BLaER1 treated with 17β-estradiol and CSF1 and Interleukin-3, amounts not matched to agents 10 nM and 100 nM (cell line): ENCODE measurements around the gene FLAD1.

Experiments used
- H3K27ac ChIP-seq, 11 experiments: shearing (Covaris generic); formaldehyde crosslinking; 2 replicates each; pipeline ENCODE4 v1.8.1; 2022
- H3K27me3 ChIP-seq, 11 experiments: shearing (Covaris generic); formaldehyde crosslinking; 2 replicates each; pipeline ENCODE4 v1.8.1; 2022
- H3K36me3 ChIP-seq, 11 experiments: shearing (Covaris generic); formaldehyde crosslinking; 2 replicates each; pipeline ENCODE4 v1.8.1; 2022
- H3K4me1 ChIP-seq, 10 experiments: shearing (Covaris generic); formaldehyde crosslinking; 2 replicates each; pipeline ENCODE4 v1.8.1; 2022
- H3K4me2 ChIP-seq, 11 experiments: shearing (Covaris generic); formaldehyde crosslinking; 2 replicates each; pipeline ENCODE4 v1.8.1; 2022
- H3K4me3 ChIP-seq, 10 experiments: shearing (Covaris generic); formaldehyde crosslinking; 2 replicates each; pipeline ENCODE4 v1.8.1; 2022
- H3K9ac ChIP-seq, 11 experiments: shearing (Covaris generic); formaldehyde crosslinking; 2 replicates each; pipeline ENCODE4 v1.8.1; 2022
- H3K9me3 ChIP-seq, 11 experiments: shearing (Covaris generic); formaldehyde crosslinking; replicated peaks in 1 of 11; 2 replicates each; pipeline ENCODE4 v1.8.1; 2022
- H4K20me1 ChIP-seq, 11 experiments: shearing (Covaris generic); formaldehyde crosslinking; 2 replicates each; pipeline ENCODE4 v1.8.1; 2022
- Cebpa-rat ChIP-seq, 11 experiments: shearing (Covaris generic); IDR thresholded peaks; 2 replicates each; pipeline ENCODE4 v1.8.1; 2022

Gene FLAD1

GRCh38 chr1:155014709-155015508 lies 31.8 kb downstream of the FLAD1 start:
- peak overlapping the region; percentile 93 to 100 (median 98); a peak in 21 of 22 replicates for H3K4me2 ChIP-seq

GRCh38 chr1:155015527-155016230 lies 32.5 kb downstream of the FLAD1 start:
- Histone ChIP-seq H3K27ac (peak overlapping the region in 6 of 11 experiments; percentile 29 to 81 (median 74); a peak in 12 of 22 replicates), H3K4me3 (peak overlapping the region in 2 of 10 experiments; percentile 48 to 62; a peak in 2 of 20 replicates), H3K9ac (peak overlapping the region in 7 of 11 experiments; percentile 8 to 77 (median 72); a peak in 8 of 22 replicates), H3K4me2 (peak overlapping the region; percentile 93 to 100 (median 98)), H3K27me3 (no peaks in the 10 kb centered on the region), H4K20me1 (peaks cover 0 to 70% (median 11%) of the 10 kb centered on the region in 11 experiments; a peak in 11 of 22 replicates), H3K4me1 (peaks cover 84 to 94% (median 91%) of the 10 kb centered on the region in 10 experiments), H3K36me3 (peaks cover 12 to 62% (median 18%) of the 10 kb centered on the region in 11 experiments; a peak in 17 of 22 replicates), H3K9me3 (no peaks in the 10 kb centered on the region)
- no peak for TF ChIP-seq Cebpa-rat (IDR thresholded peaks at IDR 0.05)

More at GRCh38 chr1:155014709-155015508, 31.8 kb downstream of the FLAD1 start:
- no peak for TF ChIP-seq Cebpa-rat (IDR thresholded peaks at IDR 0.05)
- peaks cover 0 to 68% (median 11%) of the 10 kb centered on the region in 11 experiments; a peak in 11 of 22 replicates for H4K20me1 ChIP-seq
- H3K4me1 ChIP-seq = peaks cover 92 to 100% (median 98%) of the 10 kb centered on the region in 10 experiments
- no peaks in the 10 kb centered on the region for H3K9me3 ChIP-seq
- no peaks in the 10 kb centered on the region for H3K27me3 ChIP-seq
- peaks cover 12 to 62% (median 18%) of the 10 kb centered on the region in 11 experiments; a peak in 17 of 22 replicates for H3K36me3 ChIP-seq
- H3K27ac ChIP-seq = peak overlapping the region in 5 of 11 experiments; percentile 20 to 81 (median 77); a peak in 8 of 22 replicates
- peak overlapping the region in 4 of 11 experiments; percentile 32 to 53 (median 46); a peak in 4 of 22 replicates for H3K9ac ChIP-seq
- no peak overlapping the region for H3K4me3 ChIP-seq

DNA sequence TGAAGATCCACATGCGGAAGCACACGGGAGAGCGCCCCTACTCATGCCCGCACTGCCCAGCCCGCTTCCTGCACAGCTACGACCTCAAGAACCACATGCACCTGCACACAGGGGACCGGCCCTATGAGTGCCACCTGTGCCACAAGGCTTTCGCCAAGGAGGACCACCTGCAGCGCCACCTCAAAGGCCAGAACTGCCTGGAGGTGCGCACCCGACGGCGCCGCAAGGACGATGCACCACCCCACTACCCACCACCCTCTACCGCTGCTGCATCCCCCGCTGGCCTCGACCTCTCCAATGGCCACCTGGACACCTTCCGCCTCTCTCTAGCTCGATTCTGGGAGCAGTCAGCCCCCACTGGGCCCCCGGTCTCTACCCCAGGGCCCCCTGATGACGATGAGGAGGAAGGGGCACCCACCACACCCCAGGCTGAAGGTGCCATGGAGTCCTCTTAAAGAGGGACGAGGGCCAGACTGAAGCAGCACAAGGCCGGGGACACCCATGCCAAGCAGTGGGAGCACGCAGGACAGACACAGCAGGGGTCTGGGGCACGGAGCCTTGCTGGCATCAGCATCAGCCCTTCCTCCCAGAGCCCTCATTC lies 33.2 kb downstream of the FLAD1 start:
- Histone ChIP-seq H3K9me3 (no peaks in the 10 kb centered on the region), H3K27me3 (no peaks in the 10 kb centered on the region), H3K4me2 (peak overlapping the region; percentile 93 to 100 (median 98)), H4K20me1 (peaks cover 0 to 70% (median 11%) of the 10 kb centered on the region in 11 experiments; a peak in 11 of 22 replicates), H3K36me3 (peaks cover 12 to 56% (median 18%) of the 10 kb centered on the region in 11 experiments; a peak in 17 of 22 replicates), H3K4me3 (peak overlapping the region in 5 of 10 experiments; percentile 37 to 62 (median 52); a peak in 5 of 20 replicates), H3K4me1 (peaks cover 78 to 87% (median 86%) of the 10 kb centered on the region in 10 experiments), H3K9ac (peak overlapping the region; percentile 43 to 77 (median 71); a peak in 16 of 22 replicates), H3K27ac (peak overlapping the region; percentile 3 to 81 (median 70); a peak in 20 of 22 replicates)
- TF ChIP-seq Cebpa-rat (IDR thresholded peaks at IDR 0.05) = no peak

GRCh38 chr1:155017041-155017945 lies 34.1 kb downstream of the FLAD1 start:
- Histone ChIP-seq H4K20me1 (peaks cover 0 to 71% (median 11%) of the 10 kb centered on the region in 11 experiments; a peak in 11 of 22 replicates), H3K9ac (peak overlapping the region; percentile 43 to 77 (median 71)), H3K36me3 (peaks cover 12 to 55% (median 18%) of the 10 kb centered on the region in 11 experiments; a peak in 17 of 22 replicates), H3K4me1 (peaks cover 70 to 85% (median 78%) of the 10 kb centered on the region in 10 experiments), H3K9me3 (no peaks in the 10 kb centered on the region), H3K27ac (peak overlapping the region; percentile 39 to 81 (median 70); a peak in 21 of 22 replicates), H3K27me3 (no peaks in the 10 kb centered on the region), H3K4me3 (peak overlapping the region; percentile 37 to 62 (median 48)), H3K4me2 (peak overlapping the region; percentile 93 to 100 (median 98))
- TF ChIP-seq Cebpa-rat (IDR thresholded peaks at IDR 0.05) = no peak

DNA sequence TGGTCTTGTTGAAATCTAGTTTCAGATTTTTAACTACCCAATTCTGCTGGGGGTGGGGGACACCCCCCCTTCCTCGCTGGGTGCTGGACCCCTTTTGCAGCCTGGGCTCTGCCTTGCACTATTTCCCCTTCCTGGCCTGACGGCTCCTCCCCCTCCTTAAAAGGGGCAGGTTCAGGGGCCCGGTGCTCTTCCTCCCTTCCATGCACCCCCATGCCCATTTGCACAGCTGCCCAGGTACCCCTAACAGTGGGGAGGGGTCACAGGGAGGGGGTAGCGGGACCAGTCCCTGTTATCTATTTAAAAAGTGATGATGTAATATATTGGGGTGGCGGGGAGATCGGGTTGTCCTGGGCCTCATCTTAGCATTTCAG lies 34.8 kb downstream of the FLAD1 start:
- Histone ChIP-seq H3K9ac (peak overlapping the region; percentile 43 to 77 (median 71)), H3K4me1 (peaks cover 70 to 85% (median 78%) of the 10 kb centered on the region in 10 experiments)
- TF ChIP-seq Cebpa-rat (IDR thresholded peaks at IDR 0.05) = no peak

DNA sequence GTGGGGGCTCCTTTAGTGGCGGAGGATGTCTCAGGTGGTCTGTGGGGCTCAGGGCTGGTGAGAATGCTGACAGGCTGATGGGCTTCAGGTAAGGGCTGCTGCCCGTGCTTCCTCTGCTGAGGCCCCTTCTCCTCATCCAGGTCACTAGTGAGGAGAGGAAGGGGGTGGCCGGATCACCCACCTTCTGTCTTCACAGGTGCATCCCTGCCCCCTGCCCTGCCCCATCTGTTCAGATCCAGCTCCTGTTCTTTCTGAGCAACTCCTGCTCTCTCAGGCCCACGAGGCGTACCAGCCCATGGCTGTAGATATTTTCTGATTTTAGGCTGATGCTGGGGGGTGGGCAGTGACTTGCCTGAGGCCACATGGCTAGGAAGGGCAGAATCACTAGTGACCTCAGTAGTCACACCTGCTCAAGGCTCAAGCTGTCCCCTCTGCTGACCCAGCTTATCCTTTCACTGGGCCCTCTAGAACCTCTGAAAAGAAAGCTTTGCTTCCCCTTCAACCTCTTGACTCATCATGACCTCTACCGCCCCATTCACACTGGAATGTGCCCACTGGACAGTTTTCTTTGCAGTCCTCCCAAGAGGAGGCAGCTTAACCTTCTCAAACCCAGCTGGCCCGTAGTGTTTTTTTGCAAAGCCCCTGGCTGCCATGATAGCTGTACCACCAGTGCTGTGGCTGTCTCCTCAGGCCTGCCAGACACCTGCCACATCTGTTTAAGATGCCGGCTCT lies 35.6 kb downstream of the FLAD1 start:
- Histone ChIP-seq H3K27ac (peak overlapping the region in 8 of 11 experiments; percentile 1 to 77 (median 22); a peak in 5 of 22 replicates), H3K4me3 (peak overlapping the region in 1 of 10 experiments; percentile 21; a peak in 2 of 20 replicates), H3K9me3 (no peaks in the 10 kb centered on the region), H3K4me2 (peak overlapping the region; percentile 93 to 100 (median 98)), H3K27me3 (no peaks in the 10 kb centered on the region), H4K20me1 (peaks cover 0 to 59% (median 11%) of the 10 kb centered on the region in 11 experiments; a peak in 11 of 22 replicates), H3K4me1 (peaks cover 67 to 81% (median 74%) of the 10 kb centered on the region in 10 experiments), H3K36me3 (peaks cover 12 to 48% (median 18%) of the 10 kb centered on the region in 11 experiments; a peak in 17 of 22 replicates), H3K9ac (peak overlapping the region in 9 of 11 experiments; percentile 8 to 76 (median 56); a peak in 14 of 22 replicates)
- no peak for TF ChIP-seq Cebpa-rat (IDR thresholded peaks at IDR 0.05)

More for the DNA sequence above, 34.8 kb downstream of the FLAD1 start:
- Histone ChIP-seq H3K27me3 (no peaks in the 10 kb centered on the region), H3K4me2 (peak overlapping the region; percentile 93 to 100 (median 98)), H3K27ac (peak overlapping the region; percentile 39 to 81 (median 70); a peak in 21 of 22 replicates), H3K9me3 (no peaks in the 10 kb centered on the region), H4K20me1 (peaks cover 0 to 67% (median 11%) of the 10 kb centered on the region in 11 experiments; a peak in 11 of 22 replicates), H3K4me3 (peak overlapping the region; percentile 37 to 62 (median 48)), H3K36me3 (peaks cover 12 to 54% (median 18%) of the 10 kb centered on the region in 11 experiments; a peak in 17 of 22 replicates)
